NB4 (cell line): ENCODE results near the gene SLC5A10.
A peak's percentile ranks its signal among the peaks of the same experiment; 100 is the strongest.
"Not testable (repeated sequence)": the region's sequence is repeated elsewhere in the genome, so short reads cannot be mapped to it uniquely, and the experiment has no call there.

Experiments
- DNase-seq: peaks from one replicate; pipeline ENCODE4 v3.0.0; 2010; ENCODE audit warnings: low read depth
- H3K4me3 ChIP-seq: one replicate; pipeline ENCODE4 v1.5.1; 2011; ENCODE audit warnings: mild to moderate bottlenecking, low read depth, low read length, moderate library complexity
- CTCF ChIP-seq: IDR thresholded peaks from one replicate; pipeline ENCODE4 v1.5.1; 2012; ENCODE audit warnings: low read depth, low read length
- MAX ChIP-seq: IDR thresholded peaks from 2 replicates; pipeline ENCODE4 v1.6.1; 2011; ENCODE audit warnings: low read depth, low read length
- MYC ChIP-seq: IDR thresholded peaks from 2 replicates; pipeline ENCODE4 v1.6.1; 2011; ENCODE audit warnings: low read depth, low read length
- POLR2A ChIP-seq: IDR thresholded peaks from 2 replicates; pipeline ENCODE4 v1.6.1; 2011; ENCODE audit warnings: mild to moderate bottlenecking; ENCODE audit not compliant: insufficient read length; ENCODE audit errors: extremely low read depth

Gene SLC5A10

DNA sequence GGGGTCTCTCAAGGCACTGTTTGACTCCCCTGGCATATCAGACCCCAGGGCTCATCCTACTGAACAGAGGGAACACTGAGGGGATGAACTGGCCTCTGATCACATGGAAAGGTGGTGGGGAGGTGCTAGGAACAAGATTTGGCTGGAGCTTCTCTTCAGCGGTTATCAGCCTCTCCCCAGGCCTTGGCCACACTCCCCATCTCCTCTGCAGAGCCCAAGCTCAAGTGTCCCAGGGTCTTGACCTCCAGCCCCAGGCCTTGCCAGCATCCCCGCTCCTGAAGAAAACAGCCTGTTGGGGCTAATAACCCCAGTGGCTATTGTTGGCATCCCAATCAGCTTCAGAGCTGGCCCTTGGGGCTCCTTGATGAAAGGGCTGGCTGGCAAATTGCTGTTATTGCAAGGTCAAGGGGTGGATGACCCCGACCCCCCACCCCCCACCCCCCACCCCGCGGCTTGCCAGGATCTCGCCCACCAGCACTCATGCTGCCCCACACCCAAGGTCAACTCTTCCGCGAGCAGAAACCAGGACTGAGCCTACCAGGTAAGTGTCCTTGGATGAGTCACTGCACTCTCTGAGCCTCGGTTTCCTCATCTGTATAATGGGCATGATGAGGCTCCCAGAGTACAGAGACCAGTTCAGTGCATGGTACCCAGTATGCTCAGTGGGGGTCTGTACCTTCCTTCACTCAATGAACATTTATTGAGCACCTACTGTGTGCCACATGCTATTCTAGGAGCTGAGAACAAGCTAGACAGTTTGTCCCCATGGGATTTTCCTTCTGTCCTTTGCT lies 71.4 kb downstream of the SLC5A10 start:
- H3K4me3 ChIP-seq, result no peak overlapping the region
- DNase-seq, result no peak
- TF ChIP-seq POLR2A, result no peak
- no peak for TF ChIP-seq CTCF
- no peak for TF ChIP-seq MYC
- no peak for TF ChIP-seq MAX

DNA sequence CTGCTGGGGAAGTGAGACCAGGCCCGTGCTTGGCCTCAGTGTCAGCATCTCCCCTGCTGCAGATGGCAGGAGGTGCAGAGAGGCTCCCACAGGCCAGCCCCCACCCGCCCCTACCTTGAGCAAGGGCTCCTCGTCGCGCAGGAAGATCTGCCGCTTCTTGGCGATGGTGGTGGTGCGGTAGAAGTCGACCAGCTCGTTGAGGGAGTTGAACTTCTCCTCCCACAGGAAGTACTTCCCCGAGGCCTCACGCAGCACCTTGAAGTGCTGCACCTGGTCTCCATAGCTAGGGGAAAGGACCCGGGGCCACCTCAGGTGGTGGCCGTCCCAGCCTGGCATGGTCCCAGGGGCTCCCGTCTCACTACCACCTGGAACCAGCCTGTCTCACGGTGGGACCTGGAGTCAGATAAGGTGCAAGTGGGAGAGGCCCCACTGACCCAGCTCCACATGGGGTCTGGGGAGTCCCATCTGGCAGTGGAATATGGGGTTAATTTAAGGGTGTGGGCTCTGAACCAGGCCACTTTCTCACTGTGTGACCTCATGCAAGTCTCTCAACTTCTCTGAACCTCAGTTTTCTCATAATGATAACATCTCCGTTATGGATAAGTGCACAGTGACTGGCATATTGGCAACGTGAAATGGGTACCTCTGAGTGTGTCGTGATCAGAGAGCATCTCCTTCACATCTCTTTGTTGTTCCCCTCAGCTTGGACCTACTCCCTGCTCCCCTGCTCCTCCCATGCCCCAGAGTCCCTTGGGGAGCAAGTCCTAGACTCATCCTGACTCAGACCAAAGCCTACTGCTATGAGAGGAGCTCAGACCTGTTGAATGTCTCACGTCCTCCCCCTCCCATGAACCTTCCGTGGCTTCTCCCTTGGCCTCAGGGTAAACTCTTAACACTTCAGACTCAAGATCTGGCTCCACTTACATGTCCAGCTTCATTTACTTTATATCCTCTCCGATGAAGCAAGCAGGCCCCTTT lies 72.4 kb downstream of the SLC5A10 start:
- no peak for DNase-seq
- no peak for TF ChIP-seq POLR2A
- TF ChIP-seq CTCF, result no peak
- no peak for TF ChIP-seq MYC
- TF ChIP-seq MAX, result no peak
- no peak overlapping the region for H3K4me3 ChIP-seq

DNA sequence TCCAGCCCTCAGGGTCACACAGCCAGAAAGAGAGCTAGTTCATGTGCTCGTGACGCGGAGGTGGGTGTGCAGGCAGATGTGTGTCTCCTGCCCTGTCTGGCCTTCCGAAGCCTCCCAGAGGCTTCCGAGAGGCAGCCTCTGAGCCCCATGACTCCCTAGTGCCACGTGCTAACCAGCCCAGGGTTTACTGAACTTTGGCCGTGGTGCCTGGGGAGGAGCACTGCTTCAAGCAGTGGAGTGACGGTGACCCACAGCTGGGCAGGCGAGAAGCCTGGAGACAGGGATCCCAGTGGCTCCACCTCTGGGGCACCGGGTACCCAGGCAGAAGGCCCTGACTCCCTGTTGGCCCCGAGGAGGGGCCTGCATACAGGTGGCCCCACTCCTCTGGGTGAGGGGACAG lies 76.7 kb downstream of the SLC5A10 start:
- not testable (repeated sequence) for DNase-seq, H3K4me3 ChIP-seq

- not testable (repeated sequence) for DNase-seq, H3K4me3 ChIP-seq
Measured at GRCh38 chr17:19029740-19030139, 77.8 kb downstream of the SLC5A10 start.

DNA sequence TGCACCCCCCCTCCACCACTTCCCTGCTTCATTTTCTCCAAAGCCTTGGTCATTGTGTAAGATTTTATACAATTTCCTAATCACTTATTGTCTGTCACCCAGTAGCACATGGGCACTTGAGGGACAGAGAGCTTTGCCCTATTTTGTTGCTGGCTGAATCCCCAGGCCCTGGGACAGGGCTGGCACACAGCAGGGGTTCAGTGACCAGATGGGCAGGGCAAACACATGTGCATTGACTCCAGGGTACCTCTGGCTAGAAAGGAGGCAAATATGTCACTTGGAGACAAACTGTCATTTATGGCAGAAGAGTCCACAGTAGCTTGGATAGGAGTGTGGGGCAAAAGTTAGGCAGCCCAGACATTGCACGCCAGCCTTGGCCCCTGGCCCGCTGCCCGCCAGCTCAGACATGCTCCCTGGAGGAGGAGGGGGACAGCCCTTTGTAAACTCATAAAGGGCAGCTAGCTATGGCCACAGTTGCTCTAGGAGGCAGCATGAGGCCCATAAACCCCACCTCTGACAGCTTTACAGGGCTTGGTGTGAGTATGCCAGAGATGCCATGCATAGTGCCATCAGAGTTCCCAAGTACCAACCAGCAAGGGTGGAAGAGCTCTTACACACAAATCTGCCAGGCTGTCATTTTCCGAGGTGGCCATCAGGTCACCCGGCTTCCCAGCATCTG lies 78.9 kb downstream of the SLC5A10 start:
- not testable (repeated sequence) for H3K4me3 ChIP-seq, DNase-seq

DNA sequence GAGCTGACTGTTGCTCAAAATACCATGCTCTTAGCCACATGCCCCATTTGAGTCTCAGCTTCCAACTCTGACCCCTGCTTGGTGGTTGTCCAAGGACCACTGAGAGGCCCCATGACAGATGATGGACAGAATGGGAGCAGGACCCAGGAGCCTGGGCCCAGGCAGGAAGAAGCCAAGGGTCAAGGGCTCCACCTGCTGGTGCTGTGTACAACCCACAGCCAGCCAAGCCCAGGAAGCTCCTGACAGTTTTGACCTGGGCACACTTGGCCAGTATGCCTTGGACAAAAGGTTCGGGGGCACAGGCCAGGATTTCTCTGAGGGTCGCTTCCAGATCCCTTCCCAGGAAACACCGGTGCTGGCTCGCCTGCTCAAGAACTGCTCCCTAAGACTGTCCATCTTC lies 79.8 kb downstream of the SLC5A10 start:
- not testable (repeated sequence) for H3K4me3 ChIP-seq, DNase-seq
- TF ChIP-seq CTCF, result peak; percentile 29

GRCh38 chr17:19032377-19032988 lies 80.5 kb downstream of the SLC5A10 start:
- H3K4me3 ChIP-seq, DNase-seq: not testable (repeated sequence)

DNA sequence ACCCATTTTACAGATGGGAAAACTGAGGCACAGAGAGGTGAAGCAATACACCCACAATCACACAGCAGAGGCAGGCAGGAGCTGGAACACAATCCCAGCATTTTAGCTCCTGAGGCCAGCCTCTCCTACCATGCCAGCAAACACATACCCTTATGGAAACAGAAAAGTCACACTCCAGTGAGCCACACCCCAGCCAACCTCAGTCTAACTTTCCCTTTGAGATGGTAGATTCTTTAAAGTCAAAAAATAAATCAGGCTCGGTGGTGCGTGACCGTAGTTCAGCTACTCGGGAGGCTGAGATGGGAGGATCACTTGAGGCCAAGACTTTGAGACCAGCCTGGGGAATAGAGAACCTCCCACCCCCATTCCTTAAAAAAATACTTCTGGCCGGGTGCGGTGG lies 84.2 kb downstream of the SLC5A10 start:
- DNase-seq, result not testable (repeated sequence)

DNA sequence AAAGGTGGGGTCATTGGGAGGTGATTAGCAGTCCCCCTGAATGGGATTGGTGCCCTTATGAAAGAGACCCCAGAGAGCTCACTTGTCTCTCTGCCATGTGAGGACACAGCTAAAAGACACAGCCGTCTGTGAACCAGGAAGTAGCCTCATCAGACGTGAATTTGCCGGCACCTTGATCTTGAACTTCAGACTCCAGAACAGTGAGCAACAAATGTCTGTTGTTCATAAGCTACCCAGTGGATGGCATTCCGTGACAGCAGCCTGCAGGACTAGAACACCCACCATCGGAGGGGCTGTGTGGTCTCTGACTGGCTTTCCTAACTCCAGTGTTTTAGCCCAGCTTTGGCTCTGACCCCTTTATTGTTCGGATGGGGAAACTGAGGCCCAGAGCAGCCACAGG lies 85.6 kb downstream of the SLC5A10 start:
- DNase-seq, H3K4me3 ChIP-seq: not testable (repeated sequence)

More for the DNA sequence above, 84.2 kb downstream of the SLC5A10 start:
- H3K4me3 ChIP-seq, result not testable (repeated sequence)

DNA sequence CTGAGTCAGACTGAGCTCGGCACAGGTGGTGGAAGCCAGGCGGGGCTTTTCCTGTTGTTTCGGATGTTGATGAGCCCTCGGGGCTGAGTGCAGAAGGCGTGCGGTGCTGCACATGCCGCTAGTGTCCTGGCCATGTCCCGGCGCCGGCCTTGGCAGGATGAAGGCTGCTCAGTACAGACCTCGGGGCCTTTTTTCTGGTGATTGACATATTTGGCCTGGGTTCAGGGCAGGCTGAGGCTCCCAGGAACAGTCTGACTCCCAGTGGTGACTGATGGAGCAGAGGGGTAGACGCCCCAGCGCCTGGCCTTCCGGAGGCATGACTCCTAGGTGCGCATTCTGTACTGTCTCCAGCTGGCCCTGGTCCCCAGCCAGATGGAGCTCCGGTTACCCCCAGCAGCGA lies 86.0 kb downstream of the SLC5A10 start:
- not testable (repeated sequence) for H3K4me3 ChIP-seq, DNase-seq

DNA sequence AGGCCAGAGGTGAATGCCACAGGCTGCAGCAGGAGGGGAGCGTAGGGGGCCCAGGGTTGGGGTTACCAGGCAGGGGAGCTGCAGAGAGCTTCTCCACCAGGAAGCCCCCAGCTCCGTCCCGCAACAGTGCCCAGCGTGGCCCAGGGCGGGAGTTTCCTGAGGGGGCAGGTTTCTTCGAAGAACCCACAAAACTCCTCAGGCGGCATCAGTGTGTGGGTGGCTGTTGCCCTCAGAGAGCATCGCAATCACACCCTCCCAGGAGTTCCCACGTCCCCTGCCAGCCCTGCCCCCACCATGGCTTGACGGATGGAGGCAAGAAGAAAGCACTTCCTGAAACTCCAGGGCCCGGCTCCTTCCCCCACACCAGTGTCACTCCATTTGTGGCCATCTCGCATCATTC lies 86.8 kb downstream of the SLC5A10 start:
- DNase-seq, H3K4me3 ChIP-seq: not testable (repeated sequence)

DNA sequence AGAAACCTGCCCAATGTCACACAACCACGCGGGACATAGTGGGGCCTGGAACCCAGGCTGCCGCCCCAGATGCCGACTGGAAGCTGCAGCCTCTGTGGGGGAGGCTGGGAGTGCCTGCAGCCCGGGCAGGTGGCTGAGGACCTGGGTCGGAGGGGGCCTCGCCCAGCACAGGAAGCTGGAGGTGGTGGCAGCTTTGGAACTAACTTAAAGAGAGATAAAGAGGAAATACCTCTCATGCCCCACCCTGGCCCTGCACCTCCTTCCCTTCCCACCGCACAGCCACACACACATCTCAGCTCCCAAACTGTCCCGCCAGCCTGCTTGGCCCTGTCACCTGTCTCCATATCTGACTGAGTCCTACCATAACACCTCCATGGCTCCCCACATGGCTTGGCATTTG lies 88.4 kb downstream of the SLC5A10 start:
- H3K4me3 ChIP-seq, DNase-seq: not testable (repeated sequence)

DNA sequence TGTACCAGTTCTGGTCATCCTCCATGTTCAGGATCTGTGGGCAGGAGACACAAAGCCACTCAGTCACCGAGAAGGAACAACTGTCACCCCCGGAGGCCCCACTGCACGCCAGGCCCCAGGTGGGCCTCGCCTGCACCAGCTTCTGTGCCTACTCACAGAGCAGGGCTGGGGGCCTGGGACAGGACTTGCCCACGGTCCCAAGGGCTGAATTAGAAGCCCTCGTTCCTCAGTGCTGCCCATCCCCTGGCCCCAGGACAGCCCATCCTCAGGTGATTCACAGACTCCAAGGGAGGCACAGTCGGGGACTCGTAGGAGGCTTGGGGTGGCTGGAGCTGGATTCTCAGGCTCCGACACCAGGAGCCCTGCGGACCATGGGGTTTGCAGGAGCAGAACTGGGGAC lies 89.9 kb downstream of the SLC5A10 start:
- DNase-seq, H3K4me3 ChIP-seq: not testable (repeated sequence)
